Hematopoietic multipotent progenitor cell treated with erythropoietin and hydrocortisone succinate and interleukin-3 and kit ligand, for 15 days (in vitro differentiated cells): Measurements from ENCODE around the gene PSMB9.

Experiments
- DNase-seq: peaks from one replicate; pipeline ENCODE4 v3.0.0-alpha.2; 2015; ENCODE audit warnings: low spot score

The PSMB9 gene

GRCh38 chr6:32905078-32905477 is 51.1 kb downstream of the PSMB9 start:
- DNase-seq: no peak

GRCh38 chr6:32906539-32906938 is 52.5 kb downstream of the PSMB9 start:
- no peak for DNase-seq

- DNase-seq: no peak
Observed at GRCh38 chr6:32908897-32909296, 54.9 kb downstream of the PSMB9 start.
